H1 (cell line): Measurements from ENCODE around the gene WDFY4.

ENCODE experiments used
- CTCF ChIP-seq, 3 experiments: IDR thresholded peaks; 1 replicate in 2 of 3; 2 replicates in 1 of 3; pipeline versions ENCODE4 v1.5.1 to v1.6.1; 2011; ENCODE audit warnings: low read length in 3 of 3, mild to moderate bottlenecking in 3 of 3, inconsistent platforms in 2 of 3, low read depth in 1 of 3, moderate library complexity in 1 of 3; ENCODE audit not compliant: insufficient read depth in 1 of 3; ENCODE audit errors: control extremely low read depth in 1 of 3
- EP300 ChIP-seq, 2 experiments: IDR thresholded peaks; 1 replicate in 1 of 2; 2 replicates in 1 of 2; pipeline ENCODE4 v1.6.1; 2011 to 2012; ENCODE audit warnings: low read depth in 2 of 2, low read length in 2 of 2, mild to moderate bottlenecking in 2 of 2, borderline replicate concordance in 1 of 2, inconsistent platforms in 1 of 2, moderate library complexity in 1 of 2
- HDAC2 ChIP-seq, 2 experiments: fragments of 300-600 bp in 1 of 2; sonication (generic) in 1 of 2; IDR thresholded peaks; 2 replicates each; pipeline ENCODE4 v1.6.1; 2011 to 2012; ENCODE audit warnings: low read depth in 2 of 2, low read length in 2 of 2, mild to moderate bottlenecking in 2 of 2, moderate library complexity in 2 of 2, borderline replicate concordance in 1 of 2, inconsistent platforms in 1 of 2
- NRF1 ChIP-seq: IDR thresholded peaks from 2 replicates; pipeline ENCODE4 v1.6.1; 2011; ENCODE audit warnings: mild to moderate bottlenecking, low read depth, low read length, improper control_type of control experiment
- POLR2A ChIP-seq, 2 experiments: IDR thresholded peaks; 1 replicate in 1 of 2; 2 replicates in 1 of 2; pipeline ENCODE4 v1.6.1; 2011; ENCODE audit warnings: low read depth in 2 of 2, low read length in 2 of 2, mild to moderate bottlenecking in 2 of 2; ENCODE audit errors: control extremely low read depth in 1 of 2
- RFX5 ChIP-seq: IDR thresholded peaks from 2 replicates; pipeline ENCODE4 v1.6.1; 2011; ENCODE audit warnings: low read depth, low read length, improper control_type of control experiment, borderline replicate concordance
- TBP ChIP-seq: IDR thresholded peaks from 2 replicates; pipeline ENCODE4 v1.6.1; 2011; ENCODE audit warnings: low read depth, low read length, improper control_type of control experiment
- USF2 ChIP-seq: IDR thresholded peaks from 2 replicates; pipeline ENCODE4 v1.6.1; 2011; ENCODE audit warnings: low read length, improper control_type of control experiment
- ZNF274 ChIP-seq: IDR thresholded peaks from 2 replicates; pipeline ENCODE4 v1.7.0; 2012; ENCODE audit warnings: low read length, borderline replicate concordance; ENCODE audit errors: extremely low read depth

GRCh38 chr10:49009199-49009979 is 324.7 kb downstream of the WDFY4 start:
- TF ChIP-seq ZNF274 (no peak), EP300 (IDR thresholded peaks at IDR 0.05; ENCODE audit: borderline replicate concordance in 1 of 2, low read depth in 2 of 2, low read length in 2 of 2) (no peak), CTCF (IDR thresholded peaks at IDR 0.05; ENCODE audit: control extremely low read depth in 1 of 3, insufficient read depth in 1 of 3, low read depth in 1 of 3, low read length in 3 of 3) (no peak), TBP (no peak), HDAC2 (IDR thresholded peaks at IDR 0.05; ENCODE audit: borderline replicate concordance in 1 of 2, low read depth in 2 of 2, low read length in 2 of 2) (no peak), POLR2A (IDR thresholded peaks at IDR 0.05; ENCODE audit: control extremely low read depth in 1 of 2, low read depth in 2 of 2, low read length in 2 of 2) (no peak), USF2 (no peak), NRF1 (no peak), RFX5 (no peak)
